ENCODE measurements around the gene THTPA. TPM values are rescaled to one million over a fixed set of nuclear protein-coding genes. Genes with fewer than 3 reads are reported as not detected.

Gene THTPA
- total RNA-seq, 2 donors from 2014 or later, result 13.0 to 17.0 TPM

DNA sequence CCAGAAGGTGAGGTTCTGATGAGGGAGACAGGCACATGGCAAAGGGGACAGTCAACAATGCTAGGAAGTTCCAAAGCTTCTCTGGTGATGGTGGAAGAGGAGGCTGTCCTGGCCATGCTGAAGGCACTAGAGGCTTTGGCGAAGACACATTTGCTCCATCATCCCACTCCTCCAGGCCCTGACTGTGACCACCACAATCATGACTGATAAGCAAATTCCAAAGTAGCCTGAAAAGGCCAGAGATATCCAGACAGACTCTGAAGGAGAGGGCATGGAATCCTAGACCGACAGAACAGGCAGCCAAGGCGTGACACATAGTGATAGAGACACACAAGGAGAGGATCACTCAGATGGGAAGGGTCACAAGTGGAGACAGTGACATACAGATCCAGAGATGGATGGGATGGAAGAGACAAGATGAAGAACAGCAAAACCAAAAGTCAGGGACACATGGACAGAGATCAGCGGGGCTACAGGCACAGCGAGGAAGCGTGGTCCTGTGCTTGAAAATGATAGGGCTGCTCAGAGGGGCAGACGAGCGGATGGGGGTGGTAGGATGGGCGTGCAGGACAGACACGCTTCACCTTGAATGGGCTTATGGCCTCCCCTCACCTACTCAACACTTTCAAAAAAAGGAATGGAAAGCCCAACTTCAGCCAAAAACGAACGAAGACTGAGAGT, 5.8 kb upstream of the THTPA start:
- H3K4me3 Mint-ChIP-seq, result no peak overlapping the region
- peaks cover 13% of the 10 kb centered on the region for H3K4me1 Mint-ChIP-seq
- Histone ChIP-seq H3K4me1 (ENCODE audit: control insufficient read depth, insufficient read depth, low read length) (no peaks in the 10 kb centered on the region), H3K9me3 (ENCODE audit: control insufficient read depth, low read length) (no peaks in the 10 kb centered on the region), H3K27ac (ENCODE audit: low read depth, low read length) (no peak overlapping the region), H3K4me3 (ENCODE audit: low read length) (peak overlapping the region; percentile 94), H3K9ac (ENCODE audit: extremely low read depth, low read length, poor library complexity, severe bottlenecking) (peak overlapping the region; percentile 77), H3K36me3 (ENCODE audit: control insufficient read depth, insufficient read depth, low read length) (no peaks in the 10 kb centered on the region), H3K27me3 (ENCODE audit: control insufficient read depth, insufficient read depth, low read length, poor library complexity, severe bottlenecking) (no peaks in the 10 kb centered on the region)
- no peak overlapping the region for H3K27ac Mint-ChIP-seq
- TF ChIP-seq CTCF (conservative IDR thresholded peaks at IDR 0.05), result no peak
- peak; percentile 55 for DNase-seq
- H3K9me3 Mint-ChIP-seq, result no peaks in the 10 kb centered on the region
- H3K36me3 Mint-ChIP-seq (ENCODE audit: low read depth), result no peaks in the 10 kb centered on the region
- no peaks in the 10 kb centered on the region for H3K27me3 Mint-ChIP-seq (ENCODE audit: insufficient read depth)
- WGBS, 2 experiments (ENCODE audit: insufficient coverage in 1 of 2, insufficient read length in 1 of 2), result 15 to 35% methylated on average over 3 to 12 of the region's 12 CpGs

DNA sequence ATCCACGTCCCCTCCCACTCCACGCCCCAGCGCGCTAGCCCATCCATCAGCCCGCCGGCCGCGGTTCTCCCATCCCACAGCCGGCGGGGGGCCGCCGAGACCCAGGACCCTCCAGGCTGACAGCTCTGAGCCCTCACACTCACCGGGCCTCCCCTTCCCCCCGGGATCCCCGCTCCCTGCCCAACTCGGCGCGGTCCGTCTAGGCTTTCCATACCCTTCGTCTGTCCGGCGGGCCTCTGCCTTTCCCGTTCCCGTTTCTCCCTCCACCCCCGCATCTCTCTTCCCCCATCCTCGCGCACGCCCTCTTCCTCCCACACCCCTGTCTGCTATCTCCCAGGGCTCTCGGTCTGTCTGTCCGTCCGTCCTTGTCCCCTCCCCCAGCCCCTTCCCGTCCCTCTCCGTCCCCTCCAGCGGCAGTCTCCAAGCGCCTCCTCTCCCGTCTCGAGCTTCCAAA, 5.2 kb upstream of the THTPA start:
- Mint-ChIP-seq H3K27me3 (ENCODE audit: insufficient read depth) (no peaks in the 10 kb centered on the region), H3K27ac (peak overlapping the region; percentile 86), H3K4me3 (no peak overlapping the region), H3K4me1 (peaks cover 10% of the 10 kb centered on the region), H3K9me3 (no peaks in the 10 kb centered on the region), H3K36me3 (ENCODE audit: low read depth) (no peaks in the 10 kb centered on the region)
- Histone ChIP-seq H3K27ac (ENCODE audit: low read depth, low read length) (peak overlapping the region; percentile 83), H3K27me3 (ENCODE audit: control insufficient read depth, insufficient read depth, low read length, poor library complexity, severe bottlenecking) (no peaks in the 10 kb centered on the region), H3K36me3 (ENCODE audit: control insufficient read depth, insufficient read depth, low read length) (no peaks in the 10 kb centered on the region), H3K4me1 (ENCODE audit: control insufficient read depth, insufficient read depth, low read length) (no peaks in the 10 kb centered on the region), H3K4me3 (ENCODE audit: low read length) (peak overlapping the region; percentile 94), H3K9ac (ENCODE audit: extremely low read depth, low read length, poor library complexity, severe bottlenecking) (peak overlapping the region; percentile 77), H3K9me3 (ENCODE audit: control insufficient read depth, low read length) (no peaks in the 10 kb centered on the region)
- no peak for DNase-seq
- no peak for TF ChIP-seq CTCF (conservative IDR thresholded peaks at IDR 0.05)
- WGBS, 2 experiments (ENCODE audit: insufficient coverage in 1 of 2, insufficient read length in 1 of 2), result 0 to 1% methylated on average over 15 to 33 of the region's 37 CpGs

- H3K4me1 Mint-ChIP-seq, result peaks cover 5% of the 10 kb centered on the region
- no peak for TF ChIP-seq CTCF (conservative IDR thresholded peaks at IDR 0.05)
- no peaks in the 10 kb centered on the region for H3K36me3 Mint-ChIP-seq (ENCODE audit: low read depth)
- no peak within 1 kb of the TSS for H3K4me3 Mint-ChIP-seq
- Histone ChIP-seq H3K4me3 (ENCODE audit: low read length) (peak within 1 kb of the TSS; percentile 94), H3K36me3 (ENCODE audit: control insufficient read depth, insufficient read depth, low read length) (no peaks in the 10 kb centered on the region), H3K4me1 (ENCODE audit: control insufficient read depth, insufficient read depth, low read length) (no peaks in the 10 kb centered on the region), H3K27me3 (ENCODE audit: control insufficient read depth, insufficient read depth, low read length, poor library complexity, severe bottlenecking) (no peaks in the 10 kb centered on the region), H3K9ac (ENCODE audit: extremely low read depth, low read length, poor library complexity, severe bottlenecking) (peak within 1 kb of the TSS; percentile 77), H3K27ac (ENCODE audit: low read depth, low read length) (peak within 1 kb of the TSS; percentile 83), H3K9me3 (ENCODE audit: control insufficient read depth, low read length) (no peaks in the 10 kb centered on the region)
- H3K27ac Mint-ChIP-seq, result peak within 1 kb of the TSS; percentile 86
- peak; percentile 97 for DNase-seq
- no peaks in the 10 kb centered on the region for H3K9me3 Mint-ChIP-seq
- 0 to 1% methylated on average over 10 to 42 of the region's 49 CpGs for WGBS, 2 experiments (ENCODE audit: insufficient coverage in 1 of 2, insufficient read length in 1 of 2)
- H3K27me3 Mint-ChIP-seq (ENCODE audit: insufficient read depth), result no peaks in the 10 kb centered on the region
These were observed 4.6 kb upstream of the THTPA start, which contains the start of gene ZFHX2 for GRCh38 chr14:23551266-23552028. Gene ZFHX2, minus strand, starts transcription at chr14:23551765. Its CDS starts 16,440 bp downstream, at chr14:23535325.

Measured in endodermal cell (in vitro differentiated cells).